Measurements from ENCODE around the gene ANKRD62.

DNA sequence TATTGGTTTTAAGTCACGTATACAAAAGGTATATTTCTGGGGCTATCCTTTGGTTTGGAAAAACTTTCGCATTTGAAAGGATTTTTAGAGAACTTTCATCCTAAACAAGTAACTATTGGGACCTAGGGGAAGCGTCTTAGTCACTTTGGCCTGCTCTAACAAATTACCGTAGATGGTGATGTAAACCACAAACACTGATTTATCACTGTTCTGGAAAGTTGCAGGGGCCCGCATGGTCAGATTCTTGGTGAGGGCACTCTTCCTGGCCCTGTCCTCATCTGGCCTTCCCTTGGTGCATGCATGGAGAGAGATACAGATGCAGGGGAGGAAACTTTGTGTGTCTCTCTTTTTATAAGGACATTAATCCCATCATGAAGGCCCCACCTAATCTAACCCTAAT lies 49.1 kb upstream of the ANKRD62 start:
- TF ChIP-seq, protein P1, sequence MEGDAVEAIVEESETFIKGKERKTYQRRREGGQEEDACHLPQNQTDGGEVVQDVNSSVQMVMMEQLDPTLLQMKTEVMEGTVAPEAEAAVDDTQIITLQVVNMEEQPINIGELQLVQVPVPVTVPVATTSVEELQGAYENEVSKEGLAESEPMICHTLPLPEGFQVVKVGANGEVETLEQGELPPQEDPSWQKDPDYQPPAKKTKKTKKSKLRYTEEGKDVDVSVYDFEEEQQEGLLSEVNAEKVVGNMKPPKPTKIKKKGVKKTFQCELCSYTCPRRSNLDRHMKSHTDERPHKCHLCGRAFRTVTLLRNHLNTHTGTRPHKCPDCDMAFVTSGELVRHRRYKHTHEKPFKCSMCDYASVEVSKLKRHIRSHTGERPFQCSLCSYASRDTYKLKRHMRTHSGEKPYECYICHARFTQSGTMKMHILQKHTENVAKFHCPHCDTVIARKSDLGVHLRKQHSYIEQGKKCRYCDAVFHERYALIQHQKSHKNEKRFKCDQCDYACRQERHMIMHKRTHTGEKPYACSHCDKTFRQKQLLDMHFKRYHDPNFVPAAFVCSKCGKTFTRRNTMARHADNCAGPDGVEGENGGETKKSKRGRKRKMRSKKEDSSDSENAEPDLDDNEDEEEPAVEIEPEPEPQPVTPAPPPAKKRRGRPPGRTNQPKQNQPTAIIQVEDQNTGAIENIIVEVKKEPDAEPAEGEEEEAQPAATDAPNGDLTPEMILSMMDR (IDR thresholded peaks at IDR 0.05), result no peak
- TF ChIP-seq POLR2A (IDR thresholded peaks at IDR 0.05), result no peak
